Hematopoietic multipotent progenitor cell treated with erythropoietin and hydrocortisone succinate and interleukin-3 and kit ligand, for 17 days (in vitro differentiated cells): ENCODE data around the gene CPN2.

Experiments used
- DNase-seq: peaks from one replicate; pipeline ENCODE4 v3.0.0-alpha.2; 2015; ENCODE audit warnings: low spot score

The CPN2 gene, protein sequence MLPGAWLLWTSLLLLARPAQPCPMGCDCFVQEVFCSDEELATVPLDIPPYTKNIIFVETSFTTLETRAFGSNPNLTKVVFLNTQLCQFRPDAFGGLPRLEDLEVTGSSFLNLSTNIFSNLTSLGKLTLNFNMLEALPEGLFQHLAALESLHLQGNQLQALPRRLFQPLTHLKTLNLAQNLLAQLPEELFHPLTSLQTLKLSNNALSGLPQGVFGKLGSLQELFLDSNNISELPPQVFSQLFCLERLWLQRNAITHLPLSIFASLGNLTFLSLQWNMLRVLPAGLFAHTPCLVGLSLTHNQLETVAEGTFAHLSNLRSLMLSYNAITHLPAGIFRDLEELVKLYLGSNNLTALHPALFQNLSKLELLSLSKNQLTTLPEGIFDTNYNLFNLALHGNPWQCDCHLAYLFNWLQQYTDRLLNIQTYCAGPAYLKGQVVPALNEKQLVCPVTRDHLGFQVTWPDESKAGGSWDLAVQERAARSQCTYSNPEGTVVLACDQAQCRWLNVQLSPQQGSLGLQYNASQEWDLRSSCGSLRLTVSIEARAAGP

GRCh38 chr3:194351080-194351672, at the start of gene CPN2:
Gene CPN2 (minus strand): TSS chr3:194351328. CDS start chr3:194342702, 8,626 bp downstream.
- no peak for DNase-seq

GRCh38 chr3:194399874-194400411, 48.8 kb upstream of the CPN2 start:
- DNase-seq, result no peak

- DNase-seq, result no peak
Measured at GRCh38 chr3:194399166-194399565, 48.0 kb upstream of the CPN2 start, which contains the start of gene GP5. Gene GP5 (minus strand): TSS chr3:194399266. CDS start chr3:194398282, 984 bp downstream.

- no peak for DNase-seq
Measured at GRCh38 chr3:194397757-194398312, 46.7 kb upstream of the CPN2 start.

- DNase-seq, result no peak
Measured at GRCh38 chr3:194396859-194397756, 46.0 kb upstream of the CPN2 start.

DNA sequence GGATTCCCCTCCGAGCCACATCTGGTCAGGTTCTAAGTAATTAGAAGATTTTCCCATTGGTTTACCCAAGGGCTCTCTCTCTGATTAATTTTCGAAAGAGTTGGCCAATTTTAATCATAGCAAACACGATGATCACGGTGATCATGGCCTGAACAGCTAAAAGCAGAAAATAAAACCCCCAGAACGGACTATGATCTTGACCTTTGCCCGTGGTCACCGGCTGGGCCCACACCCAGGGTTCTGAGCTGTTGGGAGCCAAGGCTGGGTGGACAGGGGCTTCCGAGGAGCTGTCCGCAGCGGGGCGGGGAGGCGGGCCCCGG, 45.4 kb upstream of the CPN2 start:
- no peak for DNase-seq

GRCh38 chr3:194395778-194396538, 44.8 kb upstream of the CPN2 start:
- no peak for DNase-seq

DNA sequence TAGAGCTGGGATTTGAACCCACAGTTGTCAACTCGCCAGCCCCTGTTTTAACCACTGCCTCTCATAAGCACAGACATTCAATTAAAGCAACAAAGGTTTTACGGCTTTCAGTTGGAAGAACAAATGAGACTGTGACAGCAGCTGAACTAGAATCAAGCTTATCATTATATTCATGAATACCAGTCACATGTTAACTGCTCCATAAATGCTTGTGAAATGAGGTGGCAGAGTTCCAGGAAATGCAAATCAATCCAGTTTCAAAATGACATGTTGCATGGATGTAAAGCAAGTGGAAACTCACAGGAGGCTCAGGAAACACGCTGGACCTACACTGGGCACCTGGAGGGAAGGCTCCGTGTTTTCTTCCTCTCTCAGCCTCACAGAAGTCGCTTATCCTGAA, 44.1 kb upstream of the CPN2 start:
- no peak for DNase-seq

DNA sequence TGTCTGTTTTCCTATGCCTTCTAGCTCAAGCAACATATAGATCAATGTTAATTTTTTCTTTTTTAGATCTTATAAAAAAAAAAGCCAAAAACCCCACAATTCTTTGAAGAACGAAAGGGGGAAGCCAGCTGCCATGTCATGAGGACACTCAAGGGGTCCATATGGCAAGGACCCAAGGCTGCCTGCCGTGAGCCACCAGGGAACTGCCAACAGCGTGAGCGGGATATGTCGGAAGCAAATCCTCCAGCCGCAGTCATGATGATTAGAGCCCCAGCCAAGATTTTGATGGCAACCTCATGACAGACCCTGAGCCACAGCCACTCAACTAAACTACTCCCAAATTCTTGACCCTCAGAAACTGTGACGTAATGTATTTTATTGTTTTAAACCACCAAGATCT, 41.4 kb upstream of the CPN2 start:
- no peak for DNase-seq

DNA sequence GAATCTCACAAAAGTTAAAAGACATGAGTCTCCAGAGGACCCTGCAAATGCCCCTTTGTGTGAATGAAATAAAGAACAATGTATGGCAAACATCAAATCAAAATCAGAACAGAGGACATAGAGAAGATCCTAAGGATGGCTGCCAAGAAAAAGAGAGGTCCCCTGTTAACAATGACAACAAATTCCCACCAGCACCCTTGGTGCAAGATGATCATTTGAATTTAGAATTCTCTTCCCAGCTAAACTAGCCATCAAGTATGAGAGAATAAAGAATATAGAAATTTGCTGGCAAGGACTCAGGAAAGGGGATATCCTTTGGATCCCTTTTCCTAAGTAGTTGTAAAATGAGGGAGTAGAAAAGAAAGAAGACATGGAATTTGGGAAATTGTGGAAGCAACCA, 39.7 kb upstream of the CPN2 start:
- no peak for DNase-seq

DNA sequence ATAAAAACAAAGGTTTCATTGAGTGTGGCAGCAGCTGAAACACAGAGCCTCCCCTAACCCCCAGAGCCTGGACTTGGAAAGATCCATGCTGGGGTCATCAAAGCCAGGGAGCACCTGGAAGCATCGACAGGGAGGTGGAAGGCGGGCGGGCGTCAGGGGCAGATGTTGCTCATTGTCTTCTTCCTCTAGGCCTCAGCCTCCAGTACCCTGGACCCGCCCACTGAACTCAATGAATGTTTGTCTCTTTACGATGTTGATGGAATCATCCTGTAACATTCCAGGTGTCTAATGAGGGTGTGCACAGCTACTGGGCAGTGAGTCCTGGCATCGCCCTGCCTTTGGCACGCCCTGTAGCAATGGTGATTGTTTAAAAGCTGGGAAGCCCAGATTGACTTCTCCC, 38.1 kb upstream of the CPN2 start:
- no peak for DNase-seq

DNA sequence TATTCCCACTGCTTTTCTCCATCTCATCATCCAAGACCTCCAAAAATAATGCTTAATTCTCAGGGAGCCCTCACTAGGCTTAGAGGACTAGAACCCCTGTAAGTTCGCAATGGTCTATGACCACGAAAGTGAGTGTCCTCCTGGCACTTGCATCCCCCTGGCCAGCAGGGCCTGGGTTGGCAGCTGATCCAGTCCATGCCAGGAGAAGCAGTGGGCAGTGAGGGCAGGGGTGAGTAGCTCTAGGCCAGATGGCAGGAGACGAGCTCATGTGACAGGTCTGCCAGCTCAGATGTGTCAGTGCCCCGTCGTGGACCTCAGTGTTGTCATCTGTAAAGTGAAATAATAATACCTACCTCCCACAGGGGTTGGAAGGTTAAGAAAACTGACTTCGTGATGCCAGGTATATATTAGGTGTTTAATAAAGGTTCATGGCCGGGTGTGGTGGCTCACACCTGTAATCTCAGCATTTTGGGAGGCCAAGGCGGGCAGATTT, 36.8 kb upstream of the CPN2 start:
- DNase-seq, result no peak

- no peak for DNase-seq
Measured at GRCh38 chr3:194387276-194387675, 36.1 kb upstream of the CPN2 start.

GRCh38 chr3:194386648-194387047, 35.5 kb upstream of the CPN2 start:
- DNase-seq, result no peak

- no peak for DNase-seq
Measured at GRCh38 chr3:194386066-194386465, 34.9 kb upstream of the CPN2 start.

DNA sequence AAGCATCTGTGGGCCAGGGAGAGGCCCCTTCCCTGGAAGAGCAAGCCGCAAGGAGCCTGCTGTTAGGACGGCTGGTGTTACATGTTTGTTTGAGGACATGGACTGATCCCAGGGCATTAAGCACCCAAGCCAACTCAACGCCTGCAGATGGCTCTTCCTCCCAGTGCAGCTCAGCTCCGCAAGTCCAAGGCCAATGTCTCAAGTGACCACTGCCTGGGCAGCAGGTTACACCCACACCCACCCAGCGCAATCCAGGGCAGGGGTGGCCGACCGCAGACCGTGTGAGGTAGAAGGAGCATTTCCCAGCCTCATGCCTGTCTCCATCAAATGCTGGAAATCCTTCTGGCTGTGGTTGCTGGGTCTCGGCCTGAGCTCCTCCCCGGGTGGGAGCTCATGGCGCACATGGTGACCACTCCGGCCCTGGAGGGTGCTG, 33.5 kb upstream of the CPN2 start:
- no peak for DNase-seq

DNA sequence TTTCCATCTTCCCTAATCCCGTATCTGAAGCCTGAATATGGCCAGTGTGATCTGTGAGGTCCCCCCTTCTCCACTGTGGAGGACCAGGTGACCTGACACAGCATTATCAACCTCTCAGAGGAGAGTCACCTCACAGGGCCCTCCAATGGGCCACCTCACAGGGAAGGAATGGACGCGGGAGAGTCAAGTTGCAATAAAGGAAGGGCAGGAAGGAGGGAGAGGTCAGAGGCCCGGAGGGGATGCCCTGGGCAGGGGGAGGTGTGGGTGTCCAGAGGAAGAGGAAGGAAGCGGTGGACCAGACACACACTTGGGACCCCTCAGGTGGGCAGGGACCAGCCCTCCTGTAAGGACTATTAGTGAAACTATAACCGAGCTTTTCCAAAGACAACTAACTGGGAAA, 33.0 kb upstream of the CPN2 start:
- DNase-seq, result no peak

DNA sequence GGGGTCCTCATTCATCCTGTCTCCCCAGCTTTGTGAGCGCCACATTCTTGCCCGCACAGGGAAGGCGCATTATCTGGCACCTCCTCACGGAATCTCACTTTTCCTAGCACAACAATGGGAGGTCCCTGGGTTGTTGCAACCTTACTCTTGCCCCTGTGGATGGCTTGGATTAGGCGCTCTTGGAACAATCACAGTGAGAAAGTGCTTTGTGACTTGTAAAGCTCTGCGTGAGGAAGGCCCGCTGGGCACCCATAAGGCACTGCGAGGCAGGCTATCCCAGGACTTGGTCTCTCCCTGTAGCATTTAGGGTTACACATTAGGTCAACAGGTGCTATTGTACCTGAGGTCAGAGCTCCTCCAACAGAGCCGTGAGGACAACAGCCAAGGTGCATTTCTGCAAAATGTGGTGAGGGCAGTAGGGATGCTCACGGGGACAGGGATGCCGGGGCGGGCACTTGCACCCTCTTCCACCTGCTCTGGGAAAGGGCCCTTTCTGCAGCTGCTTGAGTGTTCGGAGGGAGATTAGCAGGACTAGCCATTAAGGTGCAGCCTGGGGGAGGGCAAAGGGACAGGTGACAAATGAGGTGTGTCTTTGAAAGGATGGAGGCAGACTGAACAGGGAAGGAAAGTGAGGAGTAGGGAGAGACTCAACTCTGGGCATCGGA, 32.3 kb upstream of the CPN2 start:
- DNase-seq, result no peak

- no peak for DNase-seq
Measured at GRCh38 chr3:194382892-194383223, 31.7 kb upstream of the CPN2 start.

GRCh38 chr3:194382196-194382891, 31.2 kb upstream of the CPN2 start:
- DNase-seq, result no peak
